ENCODE results near the gene PAK1IP1. TPM values are rescaled to one million over a fixed set of nuclear protein-coding genes. Genes with fewer than 3 reads are reported as not detected.
"Not testable (repeated sequence)": the region's sequence is repeated elsewhere in the genome, so short reads cannot be mapped to it uniquely, and the experiment has no call there.

Gene PAK1IP1
- total RNA-seq, 1 donor from 2014 or later = 17.3 TPM

DNA sequence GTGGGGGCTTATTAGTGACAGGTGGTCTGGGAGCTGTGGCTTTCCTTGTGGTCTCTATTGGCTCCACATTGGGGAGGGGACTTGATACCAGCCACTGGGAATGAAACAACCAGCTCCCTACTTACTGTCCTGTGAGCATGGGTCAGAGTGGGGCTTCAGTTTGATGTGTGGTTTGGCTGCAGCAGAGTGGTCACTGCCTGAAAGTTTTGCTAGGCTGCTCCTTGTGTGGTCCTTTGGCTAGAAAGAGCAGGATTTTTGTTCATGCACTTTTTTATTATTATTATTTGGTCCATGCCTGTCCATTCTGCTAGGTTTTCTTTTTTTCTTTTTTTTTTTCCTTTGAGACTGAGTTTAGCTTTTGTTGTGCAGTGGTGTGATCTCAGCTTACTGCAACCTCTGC, 45.3 kb downstream of the PAK1IP1 start:
- intact Hi-C loops (cut with micrococcal nuclease) = no loop called here

- intact Hi-C loops (cut with micrococcal nuclease) = not testable (repeated sequence)
These were observed 46.9 kb downstream of the PAK1IP1 start for GRCh38 chr6:10741643-10742042.

DNA sequence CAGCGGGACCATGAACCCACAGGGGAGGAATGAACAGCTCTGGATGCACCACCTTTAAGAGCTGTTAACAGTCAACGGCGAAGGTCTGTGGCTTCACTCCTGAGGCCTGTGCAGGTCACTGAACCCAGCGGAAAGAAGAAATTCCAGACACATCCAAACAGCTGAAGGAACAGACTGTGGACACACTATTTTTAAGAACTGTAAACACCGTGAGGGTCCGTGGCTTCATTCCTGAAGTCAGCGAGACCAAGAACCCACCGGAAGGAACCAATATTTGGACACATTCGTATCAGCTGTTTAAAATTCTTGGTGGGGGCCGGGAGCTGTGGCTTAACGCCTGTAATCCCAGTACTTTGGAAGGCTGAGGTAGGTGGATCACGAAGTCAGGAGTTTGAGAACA, 47.5 kb downstream of the PAK1IP1 start:
- intact Hi-C loops (cut with micrococcal nuclease) = no loop called here

DNA sequence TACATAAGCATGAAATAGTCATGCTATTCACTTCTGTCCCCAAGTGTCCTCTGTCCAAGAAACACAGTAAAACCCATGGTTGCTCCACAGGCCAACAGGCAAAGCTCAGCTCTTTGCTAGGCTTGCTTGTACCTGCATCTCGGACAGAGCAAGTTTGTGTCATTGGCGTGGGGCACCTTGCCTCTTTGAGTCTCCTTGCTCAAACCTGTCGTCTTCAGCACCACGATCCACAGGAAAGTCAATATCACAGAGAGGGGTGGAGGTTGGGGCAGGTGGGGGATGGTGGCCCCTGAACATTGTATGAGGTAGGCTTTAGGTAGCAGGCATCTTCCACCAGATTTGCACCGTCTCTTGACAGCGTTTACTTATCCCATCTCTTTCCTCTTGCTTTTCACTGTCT, 48.7 kb downstream of the PAK1IP1 start:
- intact Hi-C loops (cut with micrococcal nuclease) = no loop called here

- intact Hi-C loops (cut with micrococcal nuclease) = no loop called here
These were observed 50.3 kb downstream of the PAK1IP1 start for GRCh38 chr6:10745116-10745515.

DNA sequence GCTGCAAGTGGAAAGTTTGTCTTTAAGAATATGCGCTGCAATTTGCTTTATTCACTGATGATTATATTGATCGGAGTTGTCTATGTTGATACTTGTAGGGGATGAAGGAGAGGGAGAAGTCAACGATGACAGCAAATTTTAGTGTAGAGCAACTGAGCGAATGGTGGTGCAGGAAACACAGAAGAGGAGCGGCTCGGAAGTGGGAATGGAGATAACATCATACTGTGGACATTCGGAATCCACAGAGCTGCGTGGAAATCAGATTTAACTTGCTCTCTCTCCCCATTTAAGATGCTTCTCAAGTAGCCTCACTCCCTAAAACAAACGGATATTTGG, 52.1 kb downstream of the PAK1IP1 start:
- intact Hi-C loops (cut with micrococcal nuclease) = loop anchor here (1.0 to 2.0 kb wide), 6 partner anchors 24 to 346 kb away; partner anchors contain the start of genes C6orf52, MAK, PAK1IP1 and SMIM13

- intact Hi-C loops (cut with micrococcal nuclease) = loop anchor here (1.0 to 2.0 kb wide), 6 partner anchors 24 to 345 kb away; partner anchors contain the start of genes C6orf52, MAK, PAK1IP1 and SMIM13
These were observed 52.6 kb downstream of the PAK1IP1 start, which contains the start of gene TMEM14B for GRCh38 chr6:10747251-10747972. TMEM14B (plus strand) TSS chr6:10747805; CDS start chr6:10749246, 1,441 bp downstream.

GRCh38 chr6:10749734-10750133, 55.0 kb downstream of the PAK1IP1 start:
- intact Hi-C loops (cut with micrococcal nuclease) = no loop called here

GRCh38 chr6:10750568-10750967, 55.8 kb downstream of the PAK1IP1 start:
- intact Hi-C loops (cut with micrococcal nuclease) = not testable (repeated sequence)

GRCh38 chr6:10751757-10752156, 57.0 kb downstream of the PAK1IP1 start:
- intact Hi-C loops (cut with micrococcal nuclease) = not testable (repeated sequence)

- intact Hi-C loops (cut with micrococcal nuclease) = no loop called here
These were observed 61.3 kb downstream of the PAK1IP1 start for GRCh38 chr6:10756085-10756484.

Other genes starting within 250 kb of the PAK1IP1 start
- 3.3 and 3.6 TPM in 2 replicates for gene GCNT2, start 173.6 kb upstream of the PAK1IP1 start, total RNA-seq
- 0.43 and 0.93 TPM in 2 replicates for gene C6orf52, start 356 bp upstream of the PAK1IP1 start, total RNA-seq
- gene TMEM14C, start 28.1 kb downstream of the PAK1IP1 start, total RNA-seq = 62.9 and 67.8 TPM in 2 replicates
- 84.9 and 91.0 TPM in 2 replicates for gene TMEM14B, start 52.8 kb downstream of the PAK1IP1 start, total RNA-seq
- 0.11 TPM in 2 replicates for gene MAK, start 143.6 kb downstream of the PAK1IP1 start, total RNA-seq
- not detected in 2 replicates for gene GCM2, start 187.1 kb downstream of the PAK1IP1 start, total RNA-seq
- 0.34 and 0.36 TPM in 2 replicates for gene SYCP2L, start 192.1 kb downstream of the PAK1IP1 start, total RNA-seq